ENCODE results near the gene UGT1A7.

Gene UGT1A7

GRCh38 chr2:233764264-233764663 is 82.6 kb downstream of the UGT1A7 start:
- Histone ChIP-seq H3K4me1 (ENCODE audit: control insufficient read depth, insufficient read depth, low read length) (no peaks in the 10 kb centered on the region), H3K9me3 (ENCODE audit: control insufficient read depth in 2 of 2, low read length in 2 of 2) (no peaks in the 10 kb centered on the region), H3K36me3 (ENCODE audit: control insufficient read depth in 2 of 2, insufficient read depth in 2 of 2, low read length in 2 of 2) (no peaks in the 10 kb centered on the region), H3K9ac (ENCODE audit: low read length in 2 of 2) (no peak overlapping the region), H3K27ac (ENCODE audit: low read length) (no peak overlapping the region), H3K4me3 (ENCODE audit: low read length in 2 of 2) (no peak overlapping the region), H3K27me3 (ENCODE audit: control insufficient read depth in 1 of 2, insufficient read depth in 2 of 2, low read length in 2 of 2) (peaks cover 0 to 3% of the 10 kb centered on the region in 2 donors)

DNA sequence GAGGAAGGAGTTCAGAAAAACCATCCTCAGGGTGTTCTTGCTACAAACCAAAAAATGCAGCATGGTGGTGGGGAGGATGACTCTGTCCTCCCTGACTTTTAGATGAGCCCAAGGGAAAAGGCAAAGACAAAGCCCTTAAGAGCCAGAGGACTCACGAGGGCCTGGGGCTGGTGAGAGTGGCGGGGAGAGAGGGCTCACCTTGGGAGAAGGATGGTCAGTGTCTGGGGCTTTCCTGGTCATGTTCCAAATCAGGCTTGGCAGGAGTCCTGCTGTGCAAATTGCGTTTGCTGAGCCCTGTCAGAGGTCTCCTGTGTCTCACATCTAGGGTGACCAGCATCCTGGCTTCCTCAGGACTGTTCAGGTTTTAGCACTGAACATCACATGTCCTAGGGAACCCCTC is 83.1 kb downstream of the UGT1A7 start:
- Histone ChIP-seq H3K9ac (ENCODE audit: low read length in 2 of 2) (no peak overlapping the region), H3K36me3 (ENCODE audit: control insufficient read depth in 2 of 2, insufficient read depth in 2 of 2, low read length in 2 of 2) (no peaks in the 10 kb centered on the region), H3K9me3 (ENCODE audit: control insufficient read depth in 2 of 2, low read length in 2 of 2) (no peaks in the 10 kb centered on the region), H3K4me1 (ENCODE audit: control insufficient read depth, insufficient read depth, low read length) (no peaks in the 10 kb centered on the region), H3K27ac (ENCODE audit: low read length) (no peak overlapping the region), H3K4me3 (ENCODE audit: low read length in 2 of 2) (no peak overlapping the region), H3K27me3 (ENCODE audit: control insufficient read depth in 1 of 2, insufficient read depth in 2 of 2, low read length in 2 of 2) (peaks cover 0 to 4% of the 10 kb centered on the region in 2 donors)

- Histone ChIP-seq H3K9me3 (ENCODE audit: control insufficient read depth in 2 of 2, low read length in 2 of 2) (no peaks in the 10 kb centered on the region), H3K36me3 (ENCODE audit: control insufficient read depth in 2 of 2, insufficient read depth in 2 of 2, low read length in 2 of 2) (no peaks in the 10 kb centered on the region), H3K4me3 (ENCODE audit: low read length in 2 of 2) (no peak overlapping the region), H3K4me1 (ENCODE audit: control insufficient read depth, insufficient read depth, low read length) (no peaks in the 10 kb centered on the region), H3K27ac (ENCODE audit: low read length) (no peak overlapping the region), H3K27me3 (ENCODE audit: control insufficient read depth in 1 of 2, insufficient read depth in 2 of 2, low read length in 2 of 2) (peaks cover 0 to 4% of the 10 kb centered on the region in 2 donors), H3K9ac (ENCODE audit: low read length in 2 of 2) (no peak overlapping the region)
These were observed 84.7 kb downstream of the UGT1A7 start for GRCh38 chr2:233766416-233766815.

DNA sequence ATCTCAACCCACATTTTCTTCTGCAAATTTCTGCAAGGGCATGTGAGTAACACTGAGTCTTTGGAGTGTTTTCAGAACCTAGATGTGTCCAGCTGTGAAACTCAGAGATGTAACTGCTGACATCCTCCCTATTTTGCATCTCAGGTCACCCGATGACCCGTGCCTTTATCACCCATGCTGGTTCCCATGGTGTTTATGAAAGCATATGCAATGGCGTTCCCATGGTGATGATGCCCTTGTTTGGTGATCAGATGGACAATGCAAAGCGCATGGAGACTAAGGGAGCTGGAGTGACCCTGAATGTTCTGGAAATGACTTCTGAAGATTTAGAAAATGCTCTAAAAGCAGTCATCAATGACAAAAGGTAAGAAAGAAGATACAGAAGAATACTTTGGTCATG is 86.4 kb downstream of the UGT1A7 start:
- no peak overlapping the region for H3K4me3 ChIP-seq (ENCODE audit: low read length in 2 of 2)
- peaks cover 0 to 4% of the 10 kb centered on the region in 2 donors for H3K27me3 ChIP-seq (ENCODE audit: control insufficient read depth in 1 of 2, insufficient read depth in 2 of 2, low read length in 2 of 2)
- no peaks in the 10 kb centered on the region for H3K9me3 ChIP-seq (ENCODE audit: control insufficient read depth in 2 of 2, low read length in 2 of 2)
- no peaks in the 10 kb centered on the region for H3K4me1 ChIP-seq (ENCODE audit: control insufficient read depth, insufficient read depth, low read length)
- no peaks in the 10 kb centered on the region for H3K36me3 ChIP-seq (ENCODE audit: control insufficient read depth in 2 of 2, insufficient read depth in 2 of 2, low read length in 2 of 2)
- H3K27ac ChIP-seq (ENCODE audit: low read length), result no peak overlapping the region
- H3K9ac ChIP-seq (ENCODE audit: low read length in 2 of 2), result no peak overlapping the region

DNA sequence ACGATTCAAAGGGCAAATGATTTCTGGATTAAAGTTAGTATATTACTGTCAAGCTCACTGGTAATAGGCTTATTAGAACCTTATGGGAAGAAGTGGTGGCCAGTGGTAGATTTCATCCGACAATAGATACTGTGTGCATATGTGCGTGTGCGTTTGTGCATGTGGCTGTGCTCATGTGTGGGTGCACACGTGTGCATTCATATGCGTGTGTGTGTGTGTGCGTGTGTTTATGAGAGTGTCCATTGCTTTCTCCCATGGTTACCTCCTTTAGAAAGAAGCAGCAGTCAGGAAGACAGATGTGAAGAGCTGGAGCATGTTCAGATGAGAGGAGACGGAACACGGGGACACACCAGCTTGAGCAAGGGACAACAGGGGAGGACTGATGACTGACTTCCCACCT is 87.6 kb downstream of the UGT1A7 start:
- no peak overlapping the region for H3K4me3 ChIP-seq (ENCODE audit: low read length in 2 of 2)
- peaks cover 0 to 4% of the 10 kb centered on the region in 2 donors for H3K27me3 ChIP-seq (ENCODE audit: control insufficient read depth in 1 of 2, insufficient read depth in 2 of 2, low read length in 2 of 2)
- H3K4me1 ChIP-seq (ENCODE audit: control insufficient read depth, insufficient read depth, low read length), result no peaks in the 10 kb centered on the region
- H3K9ac ChIP-seq (ENCODE audit: low read length in 2 of 2), result no peak overlapping the region
- H3K36me3 ChIP-seq (ENCODE audit: control insufficient read depth in 2 of 2, insufficient read depth in 2 of 2, low read length in 2 of 2), result no peaks in the 10 kb centered on the region
- no peak overlapping the region for H3K27ac ChIP-seq (ENCODE audit: low read length)
- H3K9me3 ChIP-seq (ENCODE audit: control insufficient read depth in 2 of 2, low read length in 2 of 2), result no peaks in the 10 kb centered on the region

DNA sequence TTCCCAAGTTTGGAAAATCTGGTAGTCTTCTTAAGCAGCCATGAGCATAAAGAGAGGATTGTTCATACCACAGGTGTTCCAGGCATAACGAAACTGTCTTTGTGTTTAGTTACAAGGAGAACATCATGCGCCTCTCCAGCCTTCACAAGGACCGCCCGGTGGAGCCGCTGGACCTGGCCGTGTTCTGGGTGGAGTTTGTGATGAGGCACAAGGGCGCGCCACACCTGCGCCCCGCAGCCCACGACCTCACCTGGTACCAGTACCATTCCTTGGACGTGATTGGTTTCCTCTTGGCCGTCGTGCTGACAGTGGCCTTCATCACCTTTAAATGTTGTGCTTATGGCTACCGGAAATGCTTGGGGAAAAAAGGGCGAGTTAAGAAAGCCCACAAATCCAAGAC is 90.5 kb downstream of the UGT1A7 start:
- H3K9ac ChIP-seq (ENCODE audit: low read length in 2 of 2), result no peak overlapping the region

GRCh38 chr2:233772583-233772982 is 90.9 kb downstream of the UGT1A7 start:
- H3K9ac ChIP-seq (ENCODE audit: low read length in 2 of 2), result no peak overlapping the region
- no peak overlapping the region for H3K4me3 ChIP-seq (ENCODE audit: low read length in 2 of 2)
- no peak overlapping the region for H3K27ac ChIP-seq (ENCODE audit: low read length)
- H3K9me3 ChIP-seq (ENCODE audit: control insufficient read depth in 2 of 2, low read length in 2 of 2), result peaks cover 2 to 9% of the 10 kb centered on the region in 2 donors
- H3K4me1 ChIP-seq (ENCODE audit: control insufficient read depth, insufficient read depth, low read length), result no peaks in the 10 kb centered on the region
- no peaks in the 10 kb centered on the region for H3K36me3 ChIP-seq (ENCODE audit: control insufficient read depth in 2 of 2, insufficient read depth in 2 of 2, low read length in 2 of 2)
- peaks cover 0 to 5% of the 10 kb centered on the region in 2 donors for H3K27me3 ChIP-seq (ENCODE audit: control insufficient read depth in 1 of 2, insufficient read depth in 2 of 2, low read length in 2 of 2)

More for the DNA sequence above, 90.5 kb downstream of the UGT1A7 start:
- H3K9me3 ChIP-seq (ENCODE audit: control insufficient read depth in 2 of 2, low read length in 2 of 2), result peaks cover 2 to 8% of the 10 kb centered on the region in 2 donors
- H3K27ac ChIP-seq (ENCODE audit: low read length), result no peak overlapping the region
- H3K4me1 ChIP-seq (ENCODE audit: control insufficient read depth, insufficient read depth, low read length), result no peaks in the 10 kb centered on the region
- H3K27me3 ChIP-seq (ENCODE audit: control insufficient read depth in 1 of 2, insufficient read depth in 2 of 2, low read length in 2 of 2), result peaks cover 0 to 4% of the 10 kb centered on the region in 2 donors
- H3K36me3 ChIP-seq (ENCODE audit: control insufficient read depth in 2 of 2, insufficient read depth in 2 of 2, low read length in 2 of 2), result no peaks in the 10 kb centered on the region
- no peak overlapping the region for H3K4me3 ChIP-seq (ENCODE audit: low read length in 2 of 2)

DNA sequence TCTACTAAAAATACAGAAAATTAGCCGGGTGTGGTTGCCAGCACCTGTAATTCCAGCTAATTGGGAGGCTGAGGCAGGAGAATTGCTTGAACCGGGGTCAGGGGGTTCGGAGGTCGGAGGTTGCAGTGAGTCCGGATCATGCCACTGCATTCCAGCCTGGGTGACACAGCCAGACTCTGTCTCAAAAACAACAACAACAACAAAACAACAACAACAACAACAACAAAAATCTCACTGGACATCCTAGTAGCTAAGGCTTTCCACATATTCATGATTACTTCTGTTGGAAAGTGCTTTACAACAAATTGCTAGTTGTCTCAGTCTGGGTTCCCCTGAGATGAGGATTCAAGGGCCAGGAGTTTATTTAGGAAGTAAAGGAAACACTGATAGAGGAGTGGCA is 92.2 kb downstream of the UGT1A7 start:
- peaks cover 0 to 5% of the 10 kb centered on the region in 2 donors for H3K27me3 ChIP-seq (ENCODE audit: control insufficient read depth in 1 of 2, insufficient read depth in 2 of 2, low read length in 2 of 2)
- H3K4me1 ChIP-seq (ENCODE audit: control insufficient read depth, insufficient read depth, low read length), result no peaks in the 10 kb centered on the region
- H3K27ac ChIP-seq (ENCODE audit: low read length), result no peak overlapping the region
- no peaks in the 10 kb centered on the region for H3K36me3 ChIP-seq (ENCODE audit: control insufficient read depth in 2 of 2, insufficient read depth in 2 of 2, low read length in 2 of 2)
- no peak overlapping the region for H3K4me3 ChIP-seq (ENCODE audit: low read length in 2 of 2)
- peaks cover 4 to 15% of the 10 kb centered on the region in 2 donors for H3K9me3 ChIP-seq (ENCODE audit: control insufficient read depth in 2 of 2, low read length in 2 of 2)
- H3K9ac ChIP-seq (ENCODE audit: low read length in 2 of 2), result no peak overlapping the region

DNA sequence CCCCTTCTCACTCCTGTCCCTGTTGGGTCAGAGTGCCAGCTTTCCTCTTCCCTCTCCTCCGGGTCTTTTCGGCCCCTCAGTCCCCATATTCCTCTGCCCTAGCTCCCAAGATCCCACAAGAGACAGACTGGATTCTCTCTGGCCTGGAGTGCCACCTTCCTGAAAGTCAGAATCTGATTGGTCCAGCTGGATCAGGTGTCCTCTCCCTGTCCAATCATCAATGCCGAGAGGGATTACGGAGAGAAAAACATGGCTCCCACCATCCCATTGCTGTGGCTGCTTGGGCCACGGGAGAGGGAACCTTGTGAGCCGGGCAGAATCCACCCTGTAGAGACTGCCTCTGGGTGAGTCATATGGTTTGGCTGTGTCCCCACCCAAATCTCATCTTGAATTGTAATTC is 93.7 kb downstream of the UGT1A7 start:
- peaks cover 6 to 17% of the 10 kb centered on the region in 2 donors for H3K9me3 ChIP-seq (ENCODE audit: control insufficient read depth in 2 of 2, low read length in 2 of 2)
- no peak overlapping the region for H3K4me3 ChIP-seq (ENCODE audit: low read length in 2 of 2)
- H3K9ac ChIP-seq (ENCODE audit: low read length in 2 of 2), result no peak overlapping the region
- H3K36me3 ChIP-seq (ENCODE audit: control insufficient read depth in 2 of 2, insufficient read depth in 2 of 2, low read length in 2 of 2), result no peaks in the 10 kb centered on the region
- no peak overlapping the region for H3K27ac ChIP-seq (ENCODE audit: low read length)
- peaks cover 0 to 3% of the 10 kb centered on the region in 2 donors for H3K27me3 ChIP-seq (ENCODE audit: control insufficient read depth in 1 of 2, insufficient read depth in 2 of 2, low read length in 2 of 2)
- H3K4me1 ChIP-seq (ENCODE audit: control insufficient read depth, insufficient read depth, low read length), result no peaks in the 10 kb centered on the region

- Histone ChIP-seq H3K9me3 (ENCODE audit: control insufficient read depth in 2 of 2, low read length in 2 of 2) (peaks cover 6 to 17% of the 10 kb centered on the region in 2 donors), H3K27me3 (ENCODE audit: control insufficient read depth in 1 of 2, insufficient read depth in 2 of 2, low read length in 2 of 2) (peaks cover 0 to 3% of the 10 kb centered on the region in 2 donors), H3K36me3 (ENCODE audit: control insufficient read depth in 2 of 2, insufficient read depth in 2 of 2, low read length in 2 of 2) (no peaks in the 10 kb centered on the region), H3K27ac (ENCODE audit: low read length) (no peak within 1 kb of the TSS), H3K4me3 (ENCODE audit: low read length in 2 of 2) (no peak within 1 kb of the TSS), H3K4me1 (ENCODE audit: control insufficient read depth, insufficient read depth, low read length) (no peaks in the 10 kb centered on the region), H3K9ac (ENCODE audit: low read length in 2 of 2) (no peak within 1 kb of the TSS)
These were observed 96.3 kb downstream of the UGT1A7 start, which contains the start of gene MROH2A for GRCh38 chr2:233778030-233778429. Gene MROH2A (plus strand): TSS chr2:233778330. CDS start chr2:233779359, 1,029 bp downstream.

GRCh38 chr2:233779722-233780121 is 98.0 kb downstream of the UGT1A7 start:
- Histone ChIP-seq H3K4me1 (ENCODE audit: control insufficient read depth, insufficient read depth, low read length) (no peaks in the 10 kb centered on the region), H3K27ac (ENCODE audit: low read length) (no peak overlapping the region), H3K4me3 (ENCODE audit: low read length in 2 of 2) (no peak overlapping the region), H3K9me3 (ENCODE audit: control insufficient read depth in 2 of 2, low read length in 2 of 2) (peaks cover 6 to 17% of the 10 kb centered on the region in 2 donors), H3K36me3 (ENCODE audit: control insufficient read depth in 2 of 2, insufficient read depth in 2 of 2, low read length in 2 of 2) (no peaks in the 10 kb centered on the region), H3K9ac (ENCODE audit: low read length in 2 of 2) (no peak overlapping the region), H3K27me3 (ENCODE audit: control insufficient read depth in 1 of 2, insufficient read depth in 2 of 2, low read length in 2 of 2) (peaks cover 0 to 3% of the 10 kb centered on the region in 2 donors)

Data from stomach smooth muscle (tissue), 2 donors.